ENCODE measurements around the gene PDCD7. TPM values are rescaled to one million over a fixed set of nuclear protein-coding genes. Genes with fewer than 3 reads are reported as not detected.
"Not testable (repeated sequence)": the region's sequence is repeated elsewhere in the genome, so short reads cannot be mapped to it uniquely, and the experiment has no call there.

PDCD7 gene
- total and polyA plus RNA-seq, 2 of the 13 experiments (the other 11 are each of a cell fraction or from before 2014, with no cell fraction given) = 10.1 to 14.7 TPM

DNA sequence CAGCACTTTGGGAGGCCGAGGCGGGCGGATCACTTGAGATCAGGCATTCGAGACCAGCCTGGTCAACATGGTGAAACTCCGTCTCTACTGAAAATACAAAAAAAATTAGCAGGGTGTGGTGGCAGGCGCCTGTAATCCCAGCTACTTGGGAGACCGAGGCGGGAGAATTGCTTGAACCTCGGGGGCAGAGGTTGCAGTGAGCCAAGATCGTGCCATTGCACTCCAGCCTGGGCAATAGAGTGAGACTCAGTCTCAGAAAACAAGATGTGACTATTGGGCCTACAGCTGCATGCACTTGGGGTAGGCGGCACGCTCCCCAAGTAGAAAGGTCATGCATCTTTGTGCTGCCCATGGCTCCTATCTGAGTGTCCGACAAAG lies 39.8 kb downstream of the PDCD7 start:
- BruUV-seq (replicated peaks); FAIRE-seq: not testable (repeated sequence)

DNA sequence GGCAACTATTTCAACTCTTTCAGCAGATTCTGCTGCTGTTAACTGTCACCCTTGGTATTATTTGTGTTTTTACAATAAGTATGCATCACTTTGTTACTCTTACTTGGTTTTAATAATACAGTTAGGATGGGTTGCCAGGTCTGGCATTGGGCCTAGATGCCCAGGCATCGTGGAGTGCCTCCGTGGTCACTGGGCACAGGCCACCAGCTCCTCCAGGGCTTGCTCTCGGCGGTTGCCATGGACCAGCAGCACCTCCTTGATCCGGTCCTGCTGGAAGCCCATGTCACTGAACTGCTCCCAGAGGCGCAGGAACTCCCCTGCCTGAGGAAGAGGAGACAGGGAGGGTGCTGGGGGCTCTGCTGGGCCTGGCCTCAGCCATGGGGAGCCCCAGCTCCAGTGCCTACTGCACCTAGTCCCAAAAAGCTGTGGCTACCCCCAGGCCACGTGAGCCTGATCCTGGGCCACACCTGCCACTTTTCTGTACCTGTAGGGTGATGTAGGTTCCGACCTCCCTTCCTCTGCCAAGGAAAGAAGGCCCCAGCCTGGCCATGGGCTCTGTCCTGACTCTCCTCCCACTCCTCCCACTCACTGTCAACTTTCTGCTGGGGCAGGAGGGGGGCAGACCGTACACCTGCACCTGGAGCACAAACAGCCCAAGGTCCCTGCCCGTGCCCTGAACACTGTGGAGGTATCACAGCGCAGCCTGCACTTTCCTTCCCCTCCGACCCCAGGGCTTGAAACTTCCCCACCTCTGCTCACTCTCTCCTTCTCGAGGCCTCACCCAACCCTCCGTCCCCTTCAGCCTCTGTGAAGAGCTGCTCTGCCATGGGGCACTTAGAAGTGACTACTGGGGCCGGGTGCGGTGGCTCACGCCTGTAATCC lies 40.5 kb downstream of the PDCD7 start:
- no peak for DNase-seq (ENCODE audit: low spot score)
- H3K27ac ChIP-seq (ENCODE audit: extremely low read length, insufficient read depth, low read length) = no peak overlapping the region
- TF ChIP-seq JUND (CRISPR knock-in tag; IDR thresholded peaks at IDR 0.05) = no peak
- no peak for TF ChIP-seq HHEX (CRISPR knock-in tag; IDR thresholded peaks at IDR 0.05)
- no peak for TF ChIP-seq SCMH1 (CRISPR knock-in tag; IDR thresholded peaks at IDR 0.05; ENCODE audit: borderline replicate concordance)
- TF ChIP-seq ZNF737 (CRISPR knock-in tag; IDR thresholded peaks at IDR 0.05; ENCODE audit: borderline replicate concordance) = no peak
- no peak for TF ChIP-seq TBX2 (CRISPR knock-in tag; IDR thresholded peaks at IDR 0.05; ENCODE audit: borderline replicate concordance)
- TF ChIP-seq ZNF496 (CRISPR knock-in tag; IDR thresholded peaks at IDR 0.05; ENCODE audit: insufficient replicate concordance) = no peak
- no peak for TF ChIP-seq HDAC1 (CRISPR knock-in tag; IDR thresholded peaks at IDR 0.05)
- TF ChIP-seq IRX3 (CRISPR knock-in tag; IDR thresholded peaks at IDR 0.05; ENCODE audit: borderline replicate concordance, low read depth) = no peak
- TF ChIP-seq KLF15 (CRISPR knock-in tag; IDR thresholded peaks at IDR 0.05; ENCODE audit: borderline replicate concordance) = no peak
- no peak for TF ChIP-seq FOXJ3 (CRISPR knock-in tag; IDR thresholded peaks at IDR 0.05; ENCODE audit: borderline replicate concordance)
- no peak for TF ChIP-seq MAZ (IDR thresholded peaks at IDR 0.05; ENCODE audit: borderline replicate concordance, low read depth, low read length)
- no peak for TF ChIP-seq MAZ (CRISPR knock-in tag; IDR thresholded peaks at IDR 0.05; ENCODE audit: low read depth)
- no peak for TF ChIP-seq ONECUT2 (CRISPR knock-in tag; IDR thresholded peaks at IDR 0.05)
- no peak for TF ChIP-seq ZNF124 (CRISPR knock-in tag; IDR thresholded peaks at IDR 0.05)

More for the DNA sequence above, 39.8 kb downstream of the PDCD7 start:
- H2AFZ ChIP-seq (ENCODE audit: low read length); H3K4me2 ChIP-seq (ENCODE audit: low read depth, low read length); H3K4me3 ChIP-seq (replicated peaks in 1 of 3; ENCODE audit: insufficient read depth in 1 of 3, low read depth in 2 of 3, low read length in 3 of 3); intact Hi-C loops (cut with micrococcal nuclease; ENCODE audit: unreplicated experiment); ATAC-seq; DNase-seq (ENCODE audit: low spot score); H3K9ac ChIP-seq (ENCODE audit: insufficient read depth, low read depth, low read length); H3K27me3 ChIP-seq (ENCODE audit: control insufficient read depth in 1 of 2, insufficient read depth in 2 of 2, low read length in 2 of 2); H3K36me3 ChIP-seq (replicated peaks in 1 of 2; ENCODE audit: control insufficient read depth in 1 of 2, insufficient read depth in 2 of 2, low read length in 2 of 2); in situ Hi-C loops (cut with HindIII; ENCODE audit: extremely low pct_ligation_motif_present, low pct_unique_long_range_greater_than_20kb); H3K79me2 ChIP-seq (ENCODE audit: insufficient read depth, low read length); H3K9me3 ChIP-seq (ENCODE audit: low read length); H4K20me1 ChIP-seq (ENCODE audit: insufficient read depth, low read length); CTCF ChIA-PET (ENCODE audit: low intra/inter-chr PET ratio, low total read pairs); H3K27ac ChIP-seq (ENCODE audit: extremely low read length, insufficient read depth, low read length): not testable (repeated sequence)
- 84% methylated on average over 13 of the region's 13 CpGs for WGBS (ENCODE audit: low lambda C conversion rate)
- POLR2A ChIA-PET = interaction anchor here (0.7 to 1.2 kb wide), 2 partner anchors 35 to 50 kb away, joined by 3 read pairs; no protein-coding TSS in a partner anchor
- H3K4me1 ChIP-seq (ENCODE audit: insufficient read depth, low read length) = peaks cover 45% of the 10 kb centered on the region

More for the DNA sequence above, 40.5 kb downstream of the PDCD7 start:
- WGBS (ENCODE audit: low lambda C conversion rate) = 82% methylated on average over 13 of the region's 17 CpGs
- POLR2A ChIA-PET = no interaction called here
- Histone ChIP-seq H3K9me3 (ENCODE audit: low read length) (no peaks in the 10 kb centered on the region), H2AFZ (ENCODE audit: low read length) (no peak overlapping the region), H3K4me2 (ENCODE audit: low read depth, low read length) (no peak overlapping the region), H3K4me1 (ENCODE audit: insufficient read depth, low read length) (peaks cover 51% of the 10 kb centered on the region), H3K9ac (ENCODE audit: insufficient read depth, low read depth, low read length) (no peak overlapping the region), H3K27me3 (ENCODE audit: control insufficient read depth in 1 of 2, insufficient read depth in 2 of 2, low read length in 2 of 2) (no peaks in the 10 kb centered on the region), H3K4me3 (replicated peaks in 1 of 3; ENCODE audit: insufficient read depth in 1 of 3, low read depth in 2 of 3, low read length in 3 of 3) (no peak overlapping the region), H4K20me1 (ENCODE audit: insufficient read depth, low read length) (no peaks in the 10 kb centered on the region), H3K36me3 (replicated peaks in 1 of 2; ENCODE audit: control insufficient read depth in 1 of 2, insufficient read depth in 2 of 2, low read length in 2 of 2) (no peaks in the 10 kb centered on the region; a peak in 1 of 5 replicates), H3K79me2 (ENCODE audit: insufficient read depth, low read length) (no peaks in the 10 kb centered on the region)
- no peak for ATAC-seq
- in situ Hi-C loops (cut with HindIII; ENCODE audit: extremely low pct_ligation_motif_present, low pct_unique_long_range_greater_than_20kb) = no loop called here
- no TSS peak for BruUV-seq (replicated peaks)
- intact Hi-C loops (cut with micrococcal nuclease; ENCODE audit: unreplicated experiment) = no loop called here
- CTCF ChIA-PET (ENCODE audit: low intra/inter-chr PET ratio, low total read pairs) = no interaction called here
- FAIRE-seq = no peak

Measured in HepG2 (cell line).